GM10248 (cell line): ENCODE data around the gene L2HGDH.
A peak's percentile ranks its signal among the peaks of the same experiment; 100 is the strongest.

Experiments
- CTCF ChIA-PET: fragments of 300-600 bp; sonication (Branson Sonifier 250); formaldehyde crosslinking; extraction: SDS; loops from one replicate; lab custom pipeline; 2021; ENCODE audit warnings: antibody characterized with exemption; lab: Yijun Ruan, JAX
- POLR2A ChIA-PET: fragments of 350-650 bp; sonication (Branson Sonifier 250); formaldehyde crosslinking; extraction: SDS; loops from one replicate; lab custom pipeline; 2020; ENCODE audit warnings: antibody characterized with exemption; lab: Yijun Ruan, JAX
- DNase-seq: peaks from one replicate; pipeline ENCODE4 v3.0.0; 2012; ENCODE audit errors: extremely low spot score
- CTCF ChIP-seq: IDR thresholded peaks from 2 replicates; pipeline ENCODE4 v1.5.1; 2012; ENCODE audit warnings: mild to moderate bottlenecking, low read depth; ENCODE audit errors: extremely low read depth, missing control alignments, control extremely low read depth

Gene L2HGDH

GRCh38 chr14:50342221-50343078 is 30.4 kb upstream of the L2HGDH start:
- TF ChIP-seq CTCF: peak; percentile 57
- DNase-seq: peak; percentile 80
- CTCF ChIA-PET: interaction anchor here (0.8 to 1.6 kb wide), 9 partner anchors 11 to 190 kb away, joined by 3 to 7 read pairs (median 4); partner anchors contain the start of gene MAP4K5
- POLR2A ChIA-PET: no interaction called here

GRCh38 chr14:50340963-50341362 is 28.9 kb upstream of the L2HGDH start:
- ChIA-PET POLR2A (no interaction called here), CTCF (interaction anchor here (0.8 to 1.5 kb wide), 2 partner anchors 13 to 191 kb away, joined by 3 to 4 read pairs; partner anchors contain the start of gene MAP4K5)
- TF ChIP-seq CTCF: peak; percentile 17
- DNase-seq: no peak

- no peak for TF ChIP-seq CTCF
- POLR2A ChIA-PET: no interaction called here
- CTCF ChIA-PET: interaction anchor here (1.1 to 2.1 kb wide), 3 partner anchors 10 to 192 kb away, joined by 3 to 9 read pairs (median 4); partner anchors contain the start of gene MAP4K5
- DNase-seq: no peak
These were observed 28.0 kb upstream of the L2HGDH start for GRCh38 chr14:50340045-50340444.

GRCh38 chr14:50339178-50339804 is 27.3 kb upstream of the L2HGDH start:
- DNase-seq: no peak
- ChIA-PET CTCF (interaction anchor here (1.1 to 2.2 kb wide), 3 partner anchors 11 to 28 kb away, joined by 3 to 9 read pairs (median 4); partner anchors contain the start of genes DMAC2L and L2HGDH), POLR2A (no interaction called here)
- TF ChIP-seq CTCF: no peak

- DNase-seq: no peak
- POLR2A ChIA-PET: no interaction called here
- TF ChIP-seq CTCF: no peak
- CTCF ChIA-PET: interaction anchor here (2.1 to 2.2 kb wide), 2 partner anchors 12 to 27 kb away, joined by 4 to 9 read pairs; partner anchors contain the start of genes DMAC2L and L2HGDH
These were observed 26.6 kb upstream of the L2HGDH start for GRCh38 chr14:50338587-50338986.
